ENCODE results near the gene ALK. TPM values are rescaled to one million over a fixed set of nuclear protein-coding genes. Genes with fewer than 3 reads are reported as not detected.

The ALK gene
- total RNA-seq, 3 donors from 2014 or later, result 0.07 to 2.4 (median 0.09) TPM

DNA sequence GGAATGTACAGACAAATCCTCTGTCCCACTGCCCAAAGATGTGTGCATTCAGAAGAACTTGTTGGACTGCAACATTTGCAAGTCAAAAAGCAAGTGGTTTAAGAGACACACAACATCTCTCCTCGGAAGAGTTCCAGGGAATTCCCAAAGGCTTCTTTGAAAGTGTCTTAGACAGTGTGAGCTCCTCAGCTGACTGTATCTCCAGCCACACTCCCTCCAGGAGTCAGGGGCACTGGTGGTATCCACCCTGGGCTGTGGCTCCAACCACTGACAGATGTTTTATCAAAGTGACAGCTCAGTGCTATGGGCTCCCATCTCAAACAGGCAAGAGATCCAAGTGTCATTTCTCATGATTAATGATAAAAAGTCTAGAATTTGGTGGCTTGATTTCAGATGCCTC lies 48.5 kb downstream of the ALK start:
- no peak for ATAC-seq
- TF ChIP-seq, protein P1, sequence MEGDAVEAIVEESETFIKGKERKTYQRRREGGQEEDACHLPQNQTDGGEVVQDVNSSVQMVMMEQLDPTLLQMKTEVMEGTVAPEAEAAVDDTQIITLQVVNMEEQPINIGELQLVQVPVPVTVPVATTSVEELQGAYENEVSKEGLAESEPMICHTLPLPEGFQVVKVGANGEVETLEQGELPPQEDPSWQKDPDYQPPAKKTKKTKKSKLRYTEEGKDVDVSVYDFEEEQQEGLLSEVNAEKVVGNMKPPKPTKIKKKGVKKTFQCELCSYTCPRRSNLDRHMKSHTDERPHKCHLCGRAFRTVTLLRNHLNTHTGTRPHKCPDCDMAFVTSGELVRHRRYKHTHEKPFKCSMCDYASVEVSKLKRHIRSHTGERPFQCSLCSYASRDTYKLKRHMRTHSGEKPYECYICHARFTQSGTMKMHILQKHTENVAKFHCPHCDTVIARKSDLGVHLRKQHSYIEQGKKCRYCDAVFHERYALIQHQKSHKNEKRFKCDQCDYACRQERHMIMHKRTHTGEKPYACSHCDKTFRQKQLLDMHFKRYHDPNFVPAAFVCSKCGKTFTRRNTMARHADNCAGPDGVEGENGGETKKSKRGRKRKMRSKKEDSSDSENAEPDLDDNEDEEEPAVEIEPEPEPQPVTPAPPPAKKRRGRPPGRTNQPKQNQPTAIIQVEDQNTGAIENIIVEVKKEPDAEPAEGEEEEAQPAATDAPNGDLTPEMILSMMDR (IDR thresholded peaks at IDR 0.05), result no peak
- Histone ChIP-seq H3K4me3 (no peak overlapping the region), H3K36me3 (ENCODE audit: low read depth) (no peaks in the 10 kb centered on the region), H3K9me3 (no peaks in the 10 kb centered on the region), H3K4me1 (ENCODE audit: low read depth) (no peaks in the 10 kb centered on the region)
- intact Hi-C loops (cut with DNase I, micrococcal nuclease), result no loop called here
- DNase-seq, result no peak

DNA sequence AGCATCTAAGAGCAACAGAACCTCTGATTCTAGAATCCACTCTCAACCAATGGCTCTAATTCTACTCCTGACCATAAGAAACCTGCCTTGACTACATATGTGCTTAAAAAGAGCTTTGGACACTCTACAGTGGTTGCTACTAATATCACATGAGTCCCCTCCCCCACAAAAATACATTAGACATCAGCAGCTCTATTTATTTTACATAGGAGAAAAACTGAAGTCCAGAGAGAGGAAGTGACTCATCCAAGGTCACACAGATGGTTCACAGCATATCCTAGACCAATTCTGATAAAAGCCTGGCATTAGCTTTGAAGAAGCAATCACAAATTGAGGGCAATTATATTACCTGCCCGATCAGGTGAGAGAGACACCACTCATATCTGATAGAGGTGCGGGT lies 49.8 kb downstream of the ALK start:
- TF ChIP-seq, protein P1 (IDR thresholded peaks at IDR 0.05), result no peak
- intact Hi-C loops (cut with DNase I, micrococcal nuclease), result no loop called here

DNA sequence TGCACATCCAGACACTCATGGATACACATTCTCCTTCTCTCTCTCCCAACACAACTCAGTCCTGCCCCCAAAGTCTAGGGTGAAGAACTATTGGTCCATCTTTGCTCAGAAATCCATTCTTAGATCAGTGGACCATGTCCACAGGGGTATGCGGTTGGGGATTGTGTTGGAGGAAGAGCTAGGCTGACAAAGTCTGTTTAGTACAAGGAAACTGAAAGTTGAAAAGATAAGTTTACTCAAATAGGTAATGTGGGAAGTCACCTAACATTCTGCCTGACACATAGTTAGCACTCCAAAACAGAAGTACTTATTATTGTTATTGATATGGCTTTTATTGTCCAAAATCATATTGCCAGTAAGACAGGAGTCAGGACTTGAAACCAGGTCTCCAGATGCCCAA lies 55.9 kb downstream of the ALK start:
- H3K36me3 ChIP-seq (ENCODE audit: low read depth), result no peaks in the 10 kb centered on the region

More for the DNA sequence above, 49.8 kb downstream of the ALK start:
- Histone ChIP-seq H3K36me3 (ENCODE audit: low read depth) (no peaks in the 10 kb centered on the region), H3K9me3 (no peaks in the 10 kb centered on the region), H3K4me3 (no peak overlapping the region), H3K4me1 (ENCODE audit: low read depth) (no peaks in the 10 kb centered on the region)
- DNase-seq, result no peak
- ATAC-seq, result no peak

DNA sequence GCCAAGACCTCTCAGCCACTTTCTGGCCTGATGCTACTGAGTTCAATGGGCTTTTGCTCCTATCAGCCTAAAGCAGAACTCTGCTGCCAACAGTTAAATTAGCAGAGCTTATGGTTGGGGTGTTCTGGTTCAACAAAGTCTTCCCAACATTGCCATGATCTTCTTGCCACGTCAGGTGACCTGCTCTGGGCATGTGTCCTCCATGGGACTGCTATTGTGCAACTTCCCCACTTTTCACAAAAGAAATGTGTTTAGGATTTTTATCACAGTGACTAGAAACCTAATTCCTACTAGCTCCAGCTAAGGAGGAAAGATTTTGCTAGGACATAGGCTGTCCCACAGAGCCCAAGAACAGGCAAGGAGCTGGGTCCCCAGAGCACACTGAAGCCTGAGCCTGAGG lies 56.4 kb downstream of the ALK start:
- no peaks in the 10 kb centered on the region for H3K4me1 ChIP-seq (ENCODE audit: low read depth)
- intact Hi-C loops (cut with DNase I, micrococcal nuclease), result no loop called here
- DNase-seq (no peak), ATAC-seq (no peak)
- no peaks in the 10 kb centered on the region for H3K9me3 ChIP-seq
- no peaks in the 10 kb centered on the region for H3K36me3 ChIP-seq (ENCODE audit: low read depth)
- no peak overlapping the region for H3K4me3 ChIP-seq
- TF ChIP-seq, protein P1 (IDR thresholded peaks at IDR 0.05), result no peak

More for the DNA sequence above, 55.9 kb downstream of the ALK start:
- no peak overlapping the region for H3K4me3 ChIP-seq
- DNase-seq (no peak), ATAC-seq (no peak)
- H3K4me1 ChIP-seq (ENCODE audit: low read depth), result no peaks in the 10 kb centered on the region
- H3K9me3 ChIP-seq, result no peaks in the 10 kb centered on the region
- TF ChIP-seq, protein P1 (IDR thresholded peaks at IDR 0.05), result no peak
- intact Hi-C loops (cut with DNase I, micrococcal nuclease), result no loop called here

DNA sequence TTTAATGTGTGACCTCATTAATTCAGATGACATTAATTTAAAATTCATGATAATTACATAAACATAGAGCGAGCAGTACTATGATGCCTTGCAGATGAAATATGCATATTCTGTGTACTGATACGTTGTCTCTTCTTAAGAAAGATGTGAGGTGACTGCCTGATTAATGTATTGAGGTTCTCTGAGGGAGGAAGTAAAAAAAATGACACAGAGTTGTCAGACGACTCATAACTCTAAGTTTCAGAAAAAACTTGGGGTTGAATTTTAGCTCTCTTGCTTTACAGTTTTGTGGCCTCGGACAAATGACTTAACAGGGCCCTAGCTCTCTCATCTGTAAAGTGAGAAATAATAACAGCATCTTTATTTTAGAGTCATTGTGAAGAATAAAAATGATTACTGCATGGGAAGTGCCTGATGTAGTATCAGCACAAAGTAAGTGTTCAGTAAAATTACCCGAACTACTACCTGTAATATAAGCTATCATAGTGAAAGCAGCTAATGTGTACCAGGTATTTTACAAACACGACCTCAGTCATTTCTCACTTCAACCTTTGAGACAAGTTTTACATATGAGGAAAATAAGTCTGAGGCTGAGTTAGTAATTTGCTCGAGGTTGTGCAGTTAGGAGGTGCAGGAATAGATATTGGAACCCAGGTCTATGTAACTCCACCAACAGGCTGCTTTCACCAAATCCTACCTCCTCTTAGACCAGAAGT lies 65.3 kb downstream of the ALK start:
- Histone ChIP-seq H3K9me3 (no peaks in the 10 kb centered on the region), H3K4me1 (ENCODE audit: low read depth) (no peaks in the 10 kb centered on the region), H3K4me3 (no peak overlapping the region), H3K36me3 (ENCODE audit: low read depth) (no peaks in the 10 kb centered on the region)
- intact Hi-C loops (cut with DNase I, micrococcal nuclease), result no loop called here
- DNase-seq (no peak), ATAC-seq (no peak)
- TF ChIP-seq, protein P1 (IDR thresholded peaks at IDR 0.05), result no peak

Data from mucosa of descending colon (tissue), 3 donors.